NB4 (cell line): ENCODE measurements around the gene RUFY1.
"Not testable (repeated sequence)": the region's sequence is repeated elsewhere in the genome, so short reads cannot be mapped to it uniquely, and the experiment has no call there.

Source experiments
- CTCF ChIP-seq: IDR thresholded peaks from one replicate; pipeline ENCODE4 v1.5.1; 2012; ENCODE audit warnings: low read depth, low read length
- MAX ChIP-seq: IDR thresholded peaks from 2 replicates; pipeline ENCODE4 v1.6.1; 2011; ENCODE audit warnings: low read depth, low read length
- MYC ChIP-seq: IDR thresholded peaks from 2 replicates; pipeline ENCODE4 v1.6.1; 2011; ENCODE audit warnings: low read depth, low read length
- POLR2A ChIP-seq: IDR thresholded peaks from 2 replicates; pipeline ENCODE4 v1.6.1; 2011; ENCODE audit warnings: mild to moderate bottlenecking; ENCODE audit not compliant: insufficient read length; ENCODE audit errors: extremely low read depth

- TF ChIP-seq CTCF, MAX, POLR2A, MYC: not testable (repeated sequence)
Observed at GRCh38 chr5:179650245-179650644, 99.9 kb downstream of the RUFY1 start.
